Measurements from ENCODE around the gene TEX14. TPM values are rescaled to one million over a fixed set of nuclear protein-coding genes. Genes with fewer than 3 reads are reported as not detected.

TEX14 gene
- total RNA-seq, 4 donors from 2014 or later: 0.11 to 2.3 (median 0.27) TPM

DNA sequence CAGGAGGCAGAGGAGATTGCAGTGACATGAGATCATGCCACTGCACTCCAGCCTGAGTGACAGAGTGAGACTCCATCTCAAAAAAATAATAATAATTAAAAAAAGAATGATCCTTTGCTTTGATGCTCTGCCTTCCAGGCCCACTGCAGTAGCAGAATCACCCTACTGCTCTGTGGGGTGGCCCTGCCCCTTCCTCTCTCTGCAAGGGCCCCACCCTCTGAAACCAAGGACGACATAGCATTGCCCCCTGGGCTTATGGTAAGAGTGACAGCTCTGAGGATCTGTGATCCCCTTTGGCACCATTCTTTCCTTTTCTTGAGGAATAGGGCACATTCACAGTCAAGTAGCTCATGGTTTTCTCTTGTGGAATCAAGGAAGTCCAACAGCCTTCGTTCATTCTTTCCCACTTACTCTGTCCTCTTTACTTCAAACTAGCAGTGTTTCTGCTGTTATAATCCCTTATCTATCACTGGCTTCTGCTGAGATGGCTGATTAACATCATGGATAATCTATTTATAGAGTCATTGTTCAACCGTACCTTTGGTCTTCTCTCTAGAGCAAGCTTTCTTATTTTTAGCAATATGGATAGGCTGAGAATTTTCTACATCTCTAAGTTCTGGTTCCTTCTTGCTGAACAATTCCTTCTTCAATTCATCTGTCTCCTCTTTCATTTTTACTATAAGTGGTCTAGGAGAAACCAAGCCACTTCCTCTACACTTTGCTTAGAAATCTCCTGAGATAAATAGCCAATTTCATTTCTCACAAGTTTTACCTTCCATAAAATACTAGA, 14.7 kb upstream of the TEX14 start:
- 81 to 85% methylated on average over 3 of the region's 3 CpGs for WGBS, 2 donors

DNA sequence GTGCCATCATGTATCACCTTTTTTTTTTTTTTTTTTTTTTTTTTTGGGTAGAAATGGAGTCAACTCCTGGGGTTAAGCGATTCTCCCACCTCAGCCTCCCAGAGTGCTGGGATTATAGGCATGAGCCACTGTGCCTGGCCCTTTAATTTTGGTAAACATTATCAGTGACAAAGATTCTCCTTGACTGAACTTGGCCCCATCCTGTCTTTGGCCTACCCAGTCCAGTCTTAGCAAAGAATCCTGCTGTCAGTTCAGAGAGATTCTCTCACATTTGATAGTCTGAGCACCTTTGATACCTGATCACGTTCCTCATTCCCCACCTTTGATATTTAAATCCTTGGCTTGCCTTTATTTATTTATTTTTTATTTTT, 12.1 kb upstream of the TEX14 start:
- Histone ChIP-seq H3K27ac (no peak overlapping the region), H3K27me3 (no peaks in the 10 kb centered on the region), H3K4me3 (replicated peaks in 1 of 3) (no peak overlapping the region), H3K9me3 (no peaks in the 10 kb centered on the region), H3K36me3 (no peaks in the 10 kb centered on the region), H3K4me1 (no peaks in the 10 kb centered on the region)
- intact Hi-C loops (cut with DNase I): no loop called here
- no peak for TF ChIP-seq POLR2A (IDR thresholded peaks at IDR 0.05)
- TF ChIP-seq, protein P1, sequence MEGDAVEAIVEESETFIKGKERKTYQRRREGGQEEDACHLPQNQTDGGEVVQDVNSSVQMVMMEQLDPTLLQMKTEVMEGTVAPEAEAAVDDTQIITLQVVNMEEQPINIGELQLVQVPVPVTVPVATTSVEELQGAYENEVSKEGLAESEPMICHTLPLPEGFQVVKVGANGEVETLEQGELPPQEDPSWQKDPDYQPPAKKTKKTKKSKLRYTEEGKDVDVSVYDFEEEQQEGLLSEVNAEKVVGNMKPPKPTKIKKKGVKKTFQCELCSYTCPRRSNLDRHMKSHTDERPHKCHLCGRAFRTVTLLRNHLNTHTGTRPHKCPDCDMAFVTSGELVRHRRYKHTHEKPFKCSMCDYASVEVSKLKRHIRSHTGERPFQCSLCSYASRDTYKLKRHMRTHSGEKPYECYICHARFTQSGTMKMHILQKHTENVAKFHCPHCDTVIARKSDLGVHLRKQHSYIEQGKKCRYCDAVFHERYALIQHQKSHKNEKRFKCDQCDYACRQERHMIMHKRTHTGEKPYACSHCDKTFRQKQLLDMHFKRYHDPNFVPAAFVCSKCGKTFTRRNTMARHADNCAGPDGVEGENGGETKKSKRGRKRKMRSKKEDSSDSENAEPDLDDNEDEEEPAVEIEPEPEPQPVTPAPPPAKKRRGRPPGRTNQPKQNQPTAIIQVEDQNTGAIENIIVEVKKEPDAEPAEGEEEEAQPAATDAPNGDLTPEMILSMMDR (IDR thresholded peaks at IDR 0.05): no peak
- 95 to 98% methylated on average over 2 of the region's 2 CpGs for whole genome bisulfite sequencing, 2 donors
- DNase-seq: no peak

More for the DNA sequence above, 14.7 kb upstream of the TEX14 start:
- Histone ChIP-seq H3K27ac (no peak overlapping the region), H3K9me3 (no peaks in the 10 kb centered on the region), H3K27me3 (no peaks in the 10 kb centered on the region), H3K4me1 (no peaks in the 10 kb centered on the region), H3K36me3 (peaks cover 0 to 2% of the 10 kb centered on the region in 2 donors), H3K4me3 (replicated peaks in 1 of 3) (no peak overlapping the region)
- DNase-seq: no peak
- TF ChIP-seq, protein P1 (IDR thresholded peaks at IDR 0.05): no peak
- TF ChIP-seq POLR2A (IDR thresholded peaks at IDR 0.05): no peak
- intact Hi-C loops (cut with DNase I): no loop called here

DNA sequence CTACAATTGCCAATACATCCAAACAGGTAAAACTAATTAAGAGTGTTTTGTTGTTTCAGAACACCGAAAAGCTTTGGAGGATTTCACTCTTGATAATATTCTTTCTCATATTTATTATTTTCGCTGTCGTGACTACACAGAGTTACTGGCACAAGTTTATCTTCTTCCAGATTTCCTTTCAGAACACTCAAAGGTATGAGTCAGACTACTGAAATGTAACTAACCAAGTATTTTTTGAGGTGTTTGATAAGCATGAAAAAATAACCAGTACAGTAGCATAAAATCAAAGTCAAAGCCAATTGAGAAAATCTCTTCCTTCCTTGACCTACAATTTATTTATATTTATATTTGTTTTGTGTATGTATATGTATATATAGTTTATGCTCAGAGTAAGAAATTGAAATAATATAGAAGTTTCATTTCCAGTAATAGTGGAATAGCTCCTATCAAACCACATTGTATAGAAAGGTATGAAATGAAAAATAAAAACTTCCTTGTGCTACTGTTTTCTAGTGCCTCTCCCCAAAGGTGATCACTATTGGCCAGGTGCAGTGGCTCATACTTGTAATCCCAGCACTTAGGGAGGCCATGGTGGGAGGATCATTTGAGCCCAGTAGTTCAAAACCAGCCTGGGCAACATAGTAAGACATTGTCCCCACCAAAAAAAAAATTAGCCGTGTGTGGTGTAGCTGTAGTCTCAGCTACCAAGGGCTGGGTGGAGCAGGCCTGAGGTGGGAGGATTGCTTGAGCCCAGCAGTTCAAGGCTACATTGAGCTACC, 11.5 kb upstream of the TEX14 start:
- Histone ChIP-seq H3K9me3 (no peaks in the 10 kb centered on the region), H3K36me3 (no peaks in the 10 kb centered on the region), H3K27me3 (no peaks in the 10 kb centered on the region), H3K4me3 (replicated peaks in 1 of 3) (no peak overlapping the region), H3K27ac (no peak overlapping the region), H3K4me1 (no peaks in the 10 kb centered on the region)
- DNase-seq: no peak
- intact Hi-C loops (cut with DNase I): no loop called here
- TF ChIP-seq POLR2A (IDR thresholded peaks at IDR 0.05): no peak
- TF ChIP-seq, protein P1 (IDR thresholded peaks at IDR 0.05): no peak
- WGBS, 2 donors: 86 to 93% methylated on average over 4 of the region's 4 CpGs

DNA sequence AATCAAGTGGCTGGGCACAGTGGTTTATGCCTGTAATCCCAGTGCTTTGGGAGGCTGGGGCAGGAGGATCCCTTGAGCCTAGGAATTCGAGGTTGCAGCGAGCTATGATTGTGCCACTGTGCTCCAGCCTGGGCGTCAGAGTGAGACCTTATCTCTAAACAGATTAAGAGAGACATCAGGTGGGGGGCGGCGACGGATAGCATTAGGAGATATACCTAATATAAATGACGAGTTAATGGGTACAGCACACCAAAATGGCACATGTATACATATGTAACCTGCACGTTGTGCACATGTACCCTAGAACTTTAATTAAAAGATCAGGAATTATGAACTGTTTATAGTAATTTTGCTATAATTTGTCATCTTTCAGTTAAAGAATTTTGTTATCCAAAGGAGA, 10.9 kb upstream of the TEX14 start:
- WGBS, 2 donors: 93 to 95% methylated on average over 8 of the region's 8 CpGs
- Histone ChIP-seq H3K27me3 (no peaks in the 10 kb centered on the region), H3K9me3 (no peaks in the 10 kb centered on the region), H3K27ac (no peak overlapping the region), H3K4me1 (no peaks in the 10 kb centered on the region), H3K36me3 (no peaks in the 10 kb centered on the region), H3K4me3 (replicated peaks in 1 of 3) (no peak overlapping the region)
- DNase-seq: no peak
- intact Hi-C loops (cut with DNase I): no loop called here
- TF ChIP-seq, protein P1 (IDR thresholded peaks at IDR 0.05): no peak
- TF ChIP-seq POLR2A (IDR thresholded peaks at IDR 0.05): no peak

DNA sequence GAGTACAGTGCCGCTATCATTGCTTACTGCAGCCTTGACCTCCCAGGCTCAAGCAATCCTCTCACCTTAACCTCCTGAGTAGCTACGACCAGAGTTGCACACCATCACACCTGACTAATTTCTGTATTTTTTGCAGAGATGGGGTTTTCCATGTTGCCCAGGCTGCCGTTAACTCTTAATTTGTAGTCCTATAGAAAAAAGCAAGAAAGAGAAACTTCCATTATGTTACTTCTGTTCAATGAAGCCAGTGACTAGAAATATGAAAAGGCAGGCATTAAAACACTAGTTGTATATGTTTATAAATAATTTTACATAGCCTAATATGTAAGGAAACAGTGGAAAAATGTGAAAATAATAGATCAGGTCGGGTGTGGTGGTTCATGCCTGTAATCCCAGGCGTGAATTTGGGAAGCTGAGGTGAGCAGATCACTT, 10.2 kb upstream of the TEX14 start:
- DNase-seq: no peak
- no peak overlapping the region for H3K27ac ChIP-seq
- intact Hi-C loops (cut with DNase I): no loop called here
- H3K4me1 ChIP-seq: no peaks in the 10 kb centered on the region
- 83 to 90% methylated on average over 5 of the region's 5 CpGs for WGBS, 2 donors
- no peaks in the 10 kb centered on the region for H3K36me3 ChIP-seq
- TF ChIP-seq, protein P1 (IDR thresholded peaks at IDR 0.05): no peak
- TF ChIP-seq POLR2A (IDR thresholded peaks at IDR 0.05): no peak
- H3K9me3 ChIP-seq: no peaks in the 10 kb centered on the region
- no peak overlapping the region for H3K4me3 ChIP-seq (replicated peaks in 1 of 3)
- H3K27me3 ChIP-seq: no peaks in the 10 kb centered on the region
